ENCODE results near the gene LCN6.
"Not testable (repeated sequence)": the region's sequence is repeated elsewhere in the genome, so short reads cannot be mapped to it uniquely, and the experiment has no call there.

Gene LCN6

GRCh38 chr9:136776947-136777346, 28.6 kb upstream of the LCN6 start:
- Histone ChIP-seq H3K36me3 (ENCODE audit: insufficient read depth, insufficient read length, low read length) (no peaks in the 10 kb centered on the region), H3K4me1 (ENCODE audit: insufficient read depth, insufficient read length) (no peaks in the 10 kb centered on the region)
- TF ChIP-seq SUZ12 (IDR thresholded peaks at IDR 0.05; ENCODE audit: extremely low read depth, insufficient read depth, insufficient read length) = no peak
- no peak for TF ChIP-seq YY1 (IDR thresholded peaks at IDR 0.05; ENCODE audit: insufficient read depth, insufficient read length)
- no peak for TF ChIP-seq ZNF274 (IDR thresholded peaks at IDR 0.05; ENCODE audit: low read depth, low read length)

GRCh38 chr9:136775191-136775590, 26.9 kb upstream of the LCN6 start:
- Histone ChIP-seq H3K4me1 (ENCODE audit: insufficient read depth, insufficient read length) (peaks cover 4% of the 10 kb centered on the region), H3K9ac (ENCODE audit: insufficient read length, low read depth) (no peak overlapping the region), H3K36me3 (ENCODE audit: insufficient read depth, insufficient read length, low read length) (no peaks in the 10 kb centered on the region), H3K27me3 (ENCODE audit: insufficient read depth, insufficient read length) (peaks cover 15% of the 10 kb centered on the region), H3K4me3 (ENCODE audit: insufficient read length, low read depth) (no peak overlapping the region), H3K9me3 (ENCODE audit: insufficient read depth, low read length) (peaks cover 21% of the 10 kb centered on the region; the same call in 1 of the 2 replicates)
- no peak for DNase-seq (ENCODE audit: low read depth, low spot score)
- no peak for TF ChIP-seq SUZ12 (IDR thresholded peaks at IDR 0.05; ENCODE audit: extremely low read depth, insufficient read depth, insufficient read length)
- no peak for TF ChIP-seq YY1 (IDR thresholded peaks at IDR 0.05; ENCODE audit: insufficient read depth, insufficient read length)
- no peak for TF ChIP-seq ZNF274 (IDR thresholded peaks at IDR 0.05; ENCODE audit: low read depth, low read length)

More at GRCh38 chr9:136776947-136777346, 28.6 kb upstream of the LCN6 start:
- Histone ChIP-seq H3K27me3 (ENCODE audit: insufficient read depth, insufficient read length) (peaks cover 15% of the 10 kb centered on the region), H3K9ac (ENCODE audit: insufficient read length, low read depth) (no peak overlapping the region), H3K4me3 (ENCODE audit: insufficient read length, low read depth) (no peak overlapping the region), H3K9me3 (ENCODE audit: insufficient read depth, low read length) (peaks cover 21% of the 10 kb centered on the region; the same call in 1 of the 2 replicates)
- no peak for DNase-seq (ENCODE audit: low read depth, low spot score)

- TF ChIP-seq SUZ12 (IDR thresholded peaks at IDR 0.05; ENCODE audit: extremely low read depth, insufficient read depth, insufficient read length) = no peak
- TF ChIP-seq ZNF274 (IDR thresholded peaks at IDR 0.05; ENCODE audit: low read depth, low read length) = no peak
- no peak for TF ChIP-seq YY1 (IDR thresholded peaks at IDR 0.05; ENCODE audit: insufficient read depth, insufficient read length)
- no peaks in the 10 kb centered on the region for H3K36me3 ChIP-seq (ENCODE audit: insufficient read depth, insufficient read length, low read length)
- peaks cover 4% of the 10 kb centered on the region for H3K4me1 ChIP-seq (ENCODE audit: insufficient read depth, insufficient read length)
- DNase-seq (ENCODE audit: low read depth, low spot score) = no peak
- H3K9me3 ChIP-seq (ENCODE audit: insufficient read depth, low read length) = peaks cover 21% of the 10 kb centered on the region; the same call in 1 of the 2 replicates
- no peak overlapping the region for H3K9ac ChIP-seq (ENCODE audit: insufficient read length, low read depth)
- H3K4me3 ChIP-seq (ENCODE audit: insufficient read length, low read depth) = no peak overlapping the region
- peaks cover 15% of the 10 kb centered on the region for H3K27me3 ChIP-seq (ENCODE audit: insufficient read depth, insufficient read length)
Observed at GRCh38 chr9:136774416-136775045, 26.2 kb upstream of the LCN6 start.

GRCh38 chr9:136773386-136774044, 25.2 kb upstream of the LCN6 start:
- Histone ChIP-seq H3K36me3 (ENCODE audit: insufficient read depth, insufficient read length, low read length) (no peaks in the 10 kb centered on the region), H3K4me1 (ENCODE audit: insufficient read depth, insufficient read length) (peaks cover 4% of the 10 kb centered on the region), H3K9ac (ENCODE audit: insufficient read length, low read depth) (no peak overlapping the region), H3K9me3 (ENCODE audit: insufficient read depth, low read length) (peaks cover 21% of the 10 kb centered on the region; the same call in 1 of the 2 replicates), H3K4me3 (ENCODE audit: insufficient read length, low read depth) (no peak overlapping the region), H3K27me3 (ENCODE audit: insufficient read depth, insufficient read length) (peaks cover 10% of the 10 kb centered on the region)
- TF ChIP-seq SUZ12 (IDR thresholded peaks at IDR 0.05; ENCODE audit: extremely low read depth, insufficient read depth, insufficient read length) (no peak), YY1 (IDR thresholded peaks at IDR 0.05; ENCODE audit: insufficient read depth, insufficient read length) (peak; percentile 39), ZNF274 (IDR thresholded peaks at IDR 0.05; ENCODE audit: low read depth, low read length) (no peak)
- peak; percentile 70 for DNase-seq (ENCODE audit: low read depth, low spot score)

- DNase-seq (ENCODE audit: low read depth, low spot score) = no peak
- Histone ChIP-seq H3K36me3 (ENCODE audit: insufficient read depth, insufficient read length, low read length) (no peaks in the 10 kb centered on the region), H3K9ac (ENCODE audit: insufficient read length, low read depth) (no peak overlapping the region), H3K4me1 (ENCODE audit: insufficient read depth, insufficient read length) (peaks cover 4% of the 10 kb centered on the region), H3K9me3 (ENCODE audit: insufficient read depth, low read length) (peaks cover 21% of the 10 kb centered on the region; the same call in 1 of the 2 replicates), H3K27me3 (ENCODE audit: insufficient read depth, insufficient read length) (peaks cover 8% of the 10 kb centered on the region), H3K4me3 (ENCODE audit: insufficient read length, low read depth) (no peak overlapping the region)
- TF ChIP-seq ZNF274 (IDR thresholded peaks at IDR 0.05; ENCODE audit: low read depth, low read length) (no peak), SUZ12 (IDR thresholded peaks at IDR 0.05; ENCODE audit: extremely low read depth, insufficient read depth, insufficient read length) (no peak), YY1 (IDR thresholded peaks at IDR 0.05; ENCODE audit: insufficient read depth, insufficient read length) (no peak)
Observed at GRCh38 chr9:136771907-136772415, 23.6 kb upstream of the LCN6 start.

- peak overlapping the region; percentile 15 for H3K4me3 ChIP-seq (ENCODE audit: insufficient read length, low read depth)
Observed at GRCh38 chr9:136769710-136770191, 21.4 kb upstream of the LCN6 start.

GRCh38 chr9:136766410-136767120, 18.2 kb upstream of the LCN6 start:
- H3K27me3 ChIP-seq (ENCODE audit: insufficient read depth, insufficient read length); H3K9ac ChIP-seq (ENCODE audit: insufficient read length, low read depth); H3K4me3 ChIP-seq (ENCODE audit: insufficient read length, low read depth); DNase-seq (ENCODE audit: low read depth, low spot score); H3K36me3 ChIP-seq (ENCODE audit: insufficient read depth, insufficient read length, low read length); H3K9me3 ChIP-seq (ENCODE audit: insufficient read depth, low read length): not testable (repeated sequence)
- peaks cover 31% of the 10 kb centered on the region for H3K4me1 ChIP-seq (ENCODE audit: insufficient read depth, insufficient read length)

More at GRCh38 chr9:136769710-136770191, 21.4 kb upstream of the LCN6 start:
- Histone ChIP-seq H3K27me3 (ENCODE audit: insufficient read depth, insufficient read length) (peaks cover 10% of the 10 kb centered on the region), H3K36me3 (ENCODE audit: insufficient read depth, insufficient read length, low read length) (no peaks in the 10 kb centered on the region), H3K9ac (ENCODE audit: insufficient read length, low read depth) (no peak overlapping the region), H3K4me1 (ENCODE audit: insufficient read depth, insufficient read length) (peaks cover 9% of the 10 kb centered on the region), H3K9me3 (ENCODE audit: insufficient read depth, low read length) (peaks cover 20% of the 10 kb centered on the region; the same call in 1 of the 2 replicates)
- TF ChIP-seq YY1 (IDR thresholded peaks at IDR 0.05; ENCODE audit: insufficient read depth, insufficient read length) = no peak
- TF ChIP-seq ZNF274 (IDR thresholded peaks at IDR 0.05; ENCODE audit: low read depth, low read length) = no peak
- no peak for TF ChIP-seq SUZ12 (IDR thresholded peaks at IDR 0.05; ENCODE audit: extremely low read depth, insufficient read depth, insufficient read length)
- peak; percentile 35 for DNase-seq (ENCODE audit: low read depth, low spot score)

- DNase-seq (ENCODE audit: low read depth, low spot score); H3K36me3 ChIP-seq (ENCODE audit: insufficient read depth, insufficient read length, low read length); H3K9me3 ChIP-seq (ENCODE audit: insufficient read depth, low read length); H3K9ac ChIP-seq (ENCODE audit: insufficient read length, low read depth); H3K4me3 ChIP-seq (ENCODE audit: insufficient read length, low read depth); H3K27me3 ChIP-seq (ENCODE audit: insufficient read depth, insufficient read length): not testable (repeated sequence)
- peaks cover 30% of the 10 kb centered on the region for H3K4me1 ChIP-seq (ENCODE audit: insufficient read depth, insufficient read length)
Observed at GRCh38 chr9:136765745-136766409, 17.6 kb upstream of the LCN6 start.

Data from NT2/D1 (cell line).